Keratinocyte (primary cell): ENCODE data around the gene NFATC3. TPM values are rescaled to one million over a fixed set of nuclear protein-coding genes. Genes with fewer than 3 reads are reported as not detected.

Experiments
- DNase-seq: peaks from one replicate; pipeline ENCODE4 v3.0.0-alpha.2; 2011; ENCODE audit warnings: low read depth, missing footprints, low spot score
- FAIRE-seq: peaks from 2 replicates; lab custom pipeline; 2011; peaks lifted over from hg19 to GRCh38; lab: Jason Lieb, UNC
- H2AFZ ChIP-seq: 2 replicates; pipeline ENCODE4 v1.6.0; 2012; ENCODE audit warnings: low read length, control low read depth, inconsistent platforms; ENCODE audit not compliant: control insufficient read depth
- H3K27ac ChIP-seq: 2 replicates; pipeline ENCODE4 v1.5.1; 2011; ENCODE audit warnings: low read length; ENCODE audit not compliant: control insufficient read depth, insufficient read depth
- H3K27me3 ChIP-seq: 3 replicates; pipeline ENCODE4 v1.6.0; 2011; ENCODE audit warnings: low read length; ENCODE audit not compliant: control insufficient read depth, insufficient read depth; ENCODE audit errors: extremely low read depth
- H3K36me3 ChIP-seq, 2 experiments: 2 replicates in 1 of 2; 3 replicates in 1 of 2; pipeline ENCODE4 v1.5.1; 2011; ENCODE audit warnings: low read length in 2 of 2, mild to moderate bottlenecking in 1 of 2; ENCODE audit not compliant: control insufficient read depth in 2 of 2, insufficient read depth in 2 of 2; ENCODE audit errors: extremely low read depth in 1 of 2
- H3K4me1 ChIP-seq: 3 replicates; pipeline ENCODE4 v1.5.1; 2011; ENCODE audit warnings: low read length; ENCODE audit not compliant: control insufficient read depth, insufficient read depth; ENCODE audit errors: extremely low read depth
- H3K4me2 ChIP-seq: 3 replicates; pipeline ENCODE4 v1.6.0; 2011; ENCODE audit warnings: low read depth, low read length; ENCODE audit not compliant: control insufficient read depth, insufficient read depth; ENCODE audit errors: extremely low read depth
- H3K4me3 ChIP-seq, 3 experiments: fragments of 200-600 bp in 1 of 3; sonication (generic) in 1 of 3; 2 replicates in 2 of 3; 3 replicates in 1 of 3; pipeline ENCODE4 v1.5.1; 2011 to 2016; ENCODE audit warnings: low read length in 3 of 3, mild to moderate bottlenecking in 3 of 3, control low read depth in 2 of 3, inconsistent platforms in 1 of 3, low read depth in 1 of 3, mixed read lengths in 1 of 3, mixed run types in 1 of 3, moderate library complexity in 1 of 3; ENCODE audit not compliant: control insufficient read depth in 2 of 3, insufficient read depth in 2 of 3; ENCODE audit errors: extremely low read depth in 1 of 3
- H3K79me2 ChIP-seq: 2 replicates; pipeline ENCODE4 v1.6.0; 2012; ENCODE audit warnings: low read length; ENCODE audit not compliant: control insufficient read depth, insufficient read depth
- H3K9ac ChIP-seq: 3 replicates; pipeline ENCODE4 v1.6.0; 2011; ENCODE audit warnings: low read length; ENCODE audit not compliant: control insufficient read depth, insufficient read depth; ENCODE audit errors: extremely low read depth
- H3K9me1 ChIP-seq: 3 replicates; pipeline ENCODE4 v1.6.0; 2011; ENCODE audit warnings: low read length; ENCODE audit not compliant: control insufficient read depth, insufficient read depth; ENCODE audit errors: extremely low read depth
- H3K9me3 ChIP-seq: 2 replicates; pipeline ENCODE4 v1.5.1; 2012; ENCODE audit warnings: low read depth, low read length; ENCODE audit not compliant: control insufficient read depth
- H4K20me1 ChIP-seq: 3 replicates; pipeline ENCODE4 v1.6.0; 2011; ENCODE audit warnings: low read length; ENCODE audit not compliant: control insufficient read depth, insufficient read depth; ENCODE audit errors: extremely low read depth
- EZH2 ChIP-seq: IDR thresholded peaks from one replicate; pipeline ENCODE4 v1.6.1; 2012; ENCODE audit warnings: inconsistent platforms, mild to moderate bottlenecking, low read length, moderate library complexity
- dilution Hi-C: fragments of 300-500 bp; cut with MboI; formaldehyde crosslinking; loops from one replicate; pipeline ENCODE4 v1.7.0; 2020; ENCODE audit warnings: low sequenced_read_pairs; ENCODE audit not compliant: extremely low pct_ligation_motif_present
- polyA plus RNA-seq, 5 experiments: library from polyadenylated mRNA; depleted of rRNA in 3 of 5; stranded (reverse) in 3 of 5; stranded (forward) in 1 of 5; unstranded in 1 of 5; fragments of >200 nt; gene quantifications; 1 replicate in 1 of 5; 2 replicates in 3 of 5; 3 replicates in 1 of 5; pipeline versions ENCODE4 v1.2.1 to v1.2.3, GENCODE V29; 2011 to 2012; ENCODE audit warnings: missing spikeins in 2 of 5, low read depth in 1 of 5, low replicate concordance in 1 of 5
- TF ChIP-seq, protein P1 (sequence below), 3 experiments: IDR thresholded peaks in 1 of 3; conservative IDR thresholded peaks in 1 of 3; optimal IDR thresholded peaks in 1 of 3; 2 replicates in 2 of 3; 3 replicates in 1 of 3; pipeline versions ENCODE3 to v1.5.1; 2011; ENCODE audit warnings: low read length in 3 of 3, mild to moderate bottlenecking in 3 of 3, moderate library complexity in 2 of 3, control low read depth in 1 of 3, inconsistent platforms in 1 of 3; ENCODE audit not compliant: insufficient read depth in 2 of 3; ENCODE audit errors: extremely low read depth in 1 of 3

Gene NFATC3
- polyA plus RNA-seq, 1 donor (not counting 4 experiments of a cell fraction or from before 2014, with no cell fraction given) = 11.5 TPM

DNA sequence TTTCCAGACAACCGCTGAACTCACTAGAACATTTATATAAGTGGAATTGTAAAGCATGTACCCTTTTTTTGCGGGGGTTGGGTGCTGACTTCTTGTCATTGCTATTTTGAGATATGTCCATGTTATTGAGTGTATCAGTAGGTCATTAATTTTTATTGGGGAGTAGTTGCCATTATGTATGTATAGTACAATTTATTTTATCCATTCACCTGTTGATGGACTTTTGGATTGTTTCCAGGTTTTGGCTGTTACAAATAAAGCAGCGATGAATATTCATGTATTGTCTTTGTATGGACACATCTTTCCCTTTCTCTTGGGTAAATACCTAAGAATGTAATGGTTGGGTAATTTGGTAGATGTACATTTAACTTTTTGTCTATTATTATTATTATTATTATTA, 12.7 kb downstream of the NFATC3 start:
- Histone ChIP-seq H3K9me1 (peaks cover 4% of the 10 kb centered on the region), H3K4me3 (no peak overlapping the region), H3K27me3 (no peaks in the 10 kb centered on the region), H3K9me3 (no peaks in the 10 kb centered on the region), H2AFZ (no peak overlapping the region), H3K4me1 (peaks cover 12% of the 10 kb centered on the region), H3K79me2 (peaks cover 78% of the 10 kb centered on the region), H4K20me1 (no peaks in the 10 kb centered on the region), H3K27ac (no peak overlapping the region), H3K36me3 (no peaks in the 10 kb centered on the region), H3K4me2 (no peak overlapping the region), H3K9ac (no peak overlapping the region)
- DNase-seq (no peak), FAIRE-seq (no peak)
- dilution Hi-C loops = no loop called here
- TF ChIP-seq EZH2 = no peak
- TF ChIP-seq, protein P1, sequence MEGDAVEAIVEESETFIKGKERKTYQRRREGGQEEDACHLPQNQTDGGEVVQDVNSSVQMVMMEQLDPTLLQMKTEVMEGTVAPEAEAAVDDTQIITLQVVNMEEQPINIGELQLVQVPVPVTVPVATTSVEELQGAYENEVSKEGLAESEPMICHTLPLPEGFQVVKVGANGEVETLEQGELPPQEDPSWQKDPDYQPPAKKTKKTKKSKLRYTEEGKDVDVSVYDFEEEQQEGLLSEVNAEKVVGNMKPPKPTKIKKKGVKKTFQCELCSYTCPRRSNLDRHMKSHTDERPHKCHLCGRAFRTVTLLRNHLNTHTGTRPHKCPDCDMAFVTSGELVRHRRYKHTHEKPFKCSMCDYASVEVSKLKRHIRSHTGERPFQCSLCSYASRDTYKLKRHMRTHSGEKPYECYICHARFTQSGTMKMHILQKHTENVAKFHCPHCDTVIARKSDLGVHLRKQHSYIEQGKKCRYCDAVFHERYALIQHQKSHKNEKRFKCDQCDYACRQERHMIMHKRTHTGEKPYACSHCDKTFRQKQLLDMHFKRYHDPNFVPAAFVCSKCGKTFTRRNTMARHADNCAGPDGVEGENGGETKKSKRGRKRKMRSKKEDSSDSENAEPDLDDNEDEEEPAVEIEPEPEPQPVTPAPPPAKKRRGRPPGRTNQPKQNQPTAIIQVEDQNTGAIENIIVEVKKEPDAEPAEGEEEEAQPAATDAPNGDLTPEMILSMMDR (optimal IDR thresholded peaks at IDR 0.05 in 1 of 3, IDR thresholded peaks at IDR 0.05 in 1 of 3, conservative IDR thresholded peaks at IDR 0.05 in 1 of 3; ENCODE audit: extremely low read depth in 1 of 3, insufficient read depth in 2 of 3, low read length in 3 of 3) = no peak

GRCh38 chr16:68100488-68100887, 15.3 kb downstream of the NFATC3 start:
- FAIRE-seq (no peak), DNase-seq (no peak)
- Histone ChIP-seq H2AFZ (no peak overlapping the region), H3K36me3 (no peaks in the 10 kb centered on the region), H4K20me1 (no peaks in the 10 kb centered on the region), H3K9ac (no peak overlapping the region), H3K4me2 (no peak overlapping the region), H3K4me3 (no peak overlapping the region), H3K9me3 (no peaks in the 10 kb centered on the region), H3K9me1 (no peaks in the 10 kb centered on the region), H3K4me1 (no peaks in the 10 kb centered on the region), H3K27ac (no peak overlapping the region), H3K79me2 (peaks cover 69% of the 10 kb centered on the region), H3K27me3 (no peaks in the 10 kb centered on the region)
- dilution Hi-C loops = no loop called here
- TF ChIP-seq, protein P1 (optimal IDR thresholded peaks at IDR 0.05 in 1 of 3, IDR thresholded peaks at IDR 0.05 in 1 of 3, conservative IDR thresholded peaks at IDR 0.05 in 1 of 3; ENCODE audit: extremely low read depth in 1 of 3, insufficient read depth in 2 of 3, low read length in 3 of 3) = no peak
- no peak for TF ChIP-seq EZH2
